ENCODE results near the gene AHDC1. TPM values are rescaled to one million over a fixed set of nuclear protein-coding genes. Genes with fewer than 3 reads are reported as not detected.

Gene AHDC1
- total and polyA plus RNA-seq, 12 donors = 17.0 to 53.1 (median 40.7) TPM

DNA sequence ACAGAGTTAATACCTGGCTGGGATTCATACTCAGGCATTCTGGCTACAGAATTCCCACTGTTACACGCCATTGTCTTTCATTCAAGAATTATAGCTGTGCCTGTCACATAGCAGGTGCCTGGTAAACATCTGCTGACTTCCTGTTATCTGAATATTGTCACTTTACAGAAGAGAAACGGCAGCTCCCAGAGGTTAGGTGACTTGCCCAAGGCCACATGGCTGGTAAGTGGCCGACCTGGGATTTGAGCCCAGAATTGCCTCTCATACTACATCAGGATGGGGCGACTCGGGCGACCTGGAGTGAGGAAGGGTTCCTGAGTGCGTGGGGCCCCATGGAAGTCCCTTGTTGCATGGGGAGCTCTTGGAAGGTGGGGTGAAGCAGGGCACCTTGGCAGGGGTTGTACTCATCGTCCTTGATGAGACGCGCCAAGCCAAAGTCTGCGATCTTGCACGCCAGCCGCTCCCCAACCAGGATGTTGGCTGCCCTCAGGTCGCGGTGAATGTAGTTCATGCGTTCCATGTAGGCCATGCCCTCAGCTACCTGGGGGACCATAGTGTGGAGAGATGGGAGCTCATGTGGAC lies 10.2 kb upstream of the AHDC1 start:
- Histone ChIP-seq H3K27ac (no peak overlapping the region), H3K9me3 (no peaks in the 10 kb centered on the region), H3K36me3 (peaks cover 0 to 57% (median 0%) of the 10 kb centered on the region in 9 donors), H3K4me1 (peaks cover 0 to 46% (median 4%) of the 10 kb centered on the region in 9 donors), H3K27me3 (no peaks in the 10 kb centered on the region), H3K4me3 (no peak overlapping the region)
- intact Hi-C loops (cut with DNase I) = loop anchor here in 1 of 10 donors (10.0 kb wide), 1 partner anchor 319 kb away; no protein-coding TSS in a partner anchor
- DNase-seq (no peak), ATAC-seq (no peak)
- WGBS, 2 donors = 82 to 85% methylated on average over 16 of the region's 16 CpGs
- TF ChIP-seq, protein P1, sequence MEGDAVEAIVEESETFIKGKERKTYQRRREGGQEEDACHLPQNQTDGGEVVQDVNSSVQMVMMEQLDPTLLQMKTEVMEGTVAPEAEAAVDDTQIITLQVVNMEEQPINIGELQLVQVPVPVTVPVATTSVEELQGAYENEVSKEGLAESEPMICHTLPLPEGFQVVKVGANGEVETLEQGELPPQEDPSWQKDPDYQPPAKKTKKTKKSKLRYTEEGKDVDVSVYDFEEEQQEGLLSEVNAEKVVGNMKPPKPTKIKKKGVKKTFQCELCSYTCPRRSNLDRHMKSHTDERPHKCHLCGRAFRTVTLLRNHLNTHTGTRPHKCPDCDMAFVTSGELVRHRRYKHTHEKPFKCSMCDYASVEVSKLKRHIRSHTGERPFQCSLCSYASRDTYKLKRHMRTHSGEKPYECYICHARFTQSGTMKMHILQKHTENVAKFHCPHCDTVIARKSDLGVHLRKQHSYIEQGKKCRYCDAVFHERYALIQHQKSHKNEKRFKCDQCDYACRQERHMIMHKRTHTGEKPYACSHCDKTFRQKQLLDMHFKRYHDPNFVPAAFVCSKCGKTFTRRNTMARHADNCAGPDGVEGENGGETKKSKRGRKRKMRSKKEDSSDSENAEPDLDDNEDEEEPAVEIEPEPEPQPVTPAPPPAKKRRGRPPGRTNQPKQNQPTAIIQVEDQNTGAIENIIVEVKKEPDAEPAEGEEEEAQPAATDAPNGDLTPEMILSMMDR (IDR thresholded peaks at IDR 0.05) = no peak

DNA sequence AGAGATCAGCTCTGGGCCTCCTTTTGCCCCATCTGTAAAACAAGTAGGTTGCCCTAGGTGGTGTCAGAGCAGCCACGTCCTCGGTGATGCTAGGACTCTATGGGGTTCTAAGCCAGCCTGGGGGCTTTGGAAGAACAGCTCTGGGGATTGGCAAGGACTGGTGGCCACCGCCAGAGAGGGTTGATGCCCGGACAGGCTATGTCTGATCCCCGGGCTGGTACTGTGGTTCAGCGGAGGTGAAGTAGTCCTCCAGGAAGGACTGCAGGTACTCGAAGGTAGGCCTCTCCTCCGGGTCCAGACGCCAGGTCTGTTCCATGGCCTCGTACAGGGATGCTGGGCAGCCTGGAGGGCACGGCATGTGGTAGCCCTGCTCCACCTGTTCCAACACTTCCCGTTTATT lies 8.8 kb upstream of the AHDC1 start:
- ATAC-seq (no peak), DNase-seq (no peak)
- Histone ChIP-seq H3K4me3 (no peak overlapping the region), H3K27ac (no peak overlapping the region), H3K36me3 (peaks cover 0 to 57% (median 0%) of the 10 kb centered on the region in 9 donors), H3K27me3 (no peaks in the 10 kb centered on the region), H3K4me1 (peaks cover 0 to 38% (median 8%) of the 10 kb centered on the region in 9 donors), H3K9me3 (no peaks in the 10 kb centered on the region)
- intact Hi-C loops (cut with DNase I) = loop anchor here in 1 of 10 donors (10.0 kb wide), 1 partner anchor 318 kb away; no protein-coding TSS in a partner anchor
- WGBS, 2 donors = 93 to 94% methylated on average over 12 of the region's 12 CpGs
- TF ChIP-seq, protein P1 (IDR thresholded peaks at IDR 0.05) = no peak

DNA sequence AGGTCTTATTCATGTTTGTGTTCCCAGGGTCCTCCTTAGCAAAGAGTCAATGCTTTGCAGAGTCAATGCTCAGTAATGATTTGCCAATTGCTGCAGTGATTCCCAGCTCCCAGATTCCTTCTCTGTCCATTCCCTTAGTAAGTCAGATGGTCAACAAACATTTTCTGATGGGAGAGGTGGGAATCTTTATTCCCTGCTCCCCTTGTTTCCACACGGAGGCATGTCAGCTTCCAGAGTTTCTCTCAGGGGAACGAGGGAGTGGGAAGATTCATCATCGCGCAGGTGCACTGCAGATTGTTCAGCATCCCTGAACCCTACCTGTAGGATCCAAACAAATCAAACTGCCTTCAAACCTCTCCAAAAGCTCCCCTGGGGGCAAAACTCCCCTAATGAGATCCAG lies 7.5 kb upstream of the AHDC1 start:
- WGBS, 2 donors = 84 to 88% methylated on average over 4 of the region's 4 CpGs
- intact Hi-C loops (cut with DNase I) = loop anchor here in 1 of 10 donors (10.0 kb wide), 1 partner anchor 317 kb away; no protein-coding TSS in a partner anchor
- Histone ChIP-seq H3K9me3 (no peaks in the 10 kb centered on the region), H3K27me3 (no peaks in the 10 kb centered on the region), H3K4me1 (peaks cover 0 to 36% (median 12%) of the 10 kb centered on the region in 9 donors), H3K27ac (no peak overlapping the region), H3K4me3 (no peak overlapping the region), H3K36me3 (peaks cover 0 to 46% (median 0%) of the 10 kb centered on the region in 9 donors)
- DNase-seq = no peak
- TF ChIP-seq, protein P1 (IDR thresholded peaks at IDR 0.05) = no peak
- no peak for ATAC-seq

DNA sequence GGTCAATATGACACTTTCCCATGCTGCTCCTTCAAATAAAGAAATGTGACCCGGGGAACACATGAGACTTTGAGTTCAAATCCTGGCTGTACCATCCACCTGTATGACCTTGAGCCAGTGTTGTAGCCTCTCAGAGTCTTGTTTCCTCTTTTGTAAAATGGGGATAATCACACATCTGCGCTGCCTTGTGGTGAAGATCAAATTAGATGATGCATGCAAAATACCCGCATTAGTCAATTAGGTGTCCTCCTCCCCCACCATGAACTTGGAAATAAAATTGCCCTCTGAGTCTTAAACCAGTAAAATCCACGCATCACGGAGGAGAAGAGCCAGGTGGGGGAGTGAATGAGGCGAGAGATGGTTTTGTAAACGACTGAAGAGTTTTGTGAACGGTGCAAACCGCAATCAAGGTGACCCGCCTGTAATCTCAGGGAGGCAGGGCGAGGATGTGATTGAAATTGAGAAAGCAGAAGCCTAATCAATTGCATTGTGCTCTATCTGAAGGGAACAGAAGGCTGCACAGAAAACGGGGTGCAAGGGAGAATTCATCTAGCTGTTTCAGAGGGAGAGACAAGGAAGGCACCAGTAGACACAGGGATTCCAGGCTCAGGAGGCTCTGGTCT lies 5.8 kb upstream of the AHDC1 start:
- Histone ChIP-seq H3K36me3 (peaks cover 0 to 31% (median 0%) of the 10 kb centered on the region in 9 donors), H3K4me1 (peaks cover 0 to 45% (median 22%) of the 10 kb centered on the region in 9 donors), H3K27ac (no peak overlapping the region), H3K27me3 (no peaks in the 10 kb centered on the region), H3K4me3 (no peak overlapping the region), H3K9me3 (no peaks in the 10 kb centered on the region)
- no peak for ATAC-seq
- 83 to 88% methylated on average over 12 of the region's 12 CpGs for WGBS, 2 donors
- intact Hi-C loops (cut with DNase I) = loop anchor here in 9 of 10 donors (1.0 to 10.0 kb wide), 12 partner anchors 53 to 315 kb away; partner anchors contain the start of genes GPR3 (in 1 of the 9) and WASF2 (in 1 of the 9)
- no peak for DNase-seq
- TF ChIP-seq, protein P1 (IDR thresholded peaks at IDR 0.05) = no peak
